ENCODE measurements around the gene N4BP2L2.

GRCh38 chr13:32504876-32505275 is 33.7 kb downstream of the N4BP2L2 start:
- TF ChIP-seq PAX8 (CRISPR knock-in tag; IDR thresholded peaks at IDR 0.05; ENCODE audit: borderline replicate concordance): no peak
- TF ChIP-seq ZSCAN5A (CRISPR knock-in tag; IDR thresholded peaks at IDR 0.05; ENCODE audit: borderline replicate concordance): no peak
- TF ChIP-seq, protein P1, sequence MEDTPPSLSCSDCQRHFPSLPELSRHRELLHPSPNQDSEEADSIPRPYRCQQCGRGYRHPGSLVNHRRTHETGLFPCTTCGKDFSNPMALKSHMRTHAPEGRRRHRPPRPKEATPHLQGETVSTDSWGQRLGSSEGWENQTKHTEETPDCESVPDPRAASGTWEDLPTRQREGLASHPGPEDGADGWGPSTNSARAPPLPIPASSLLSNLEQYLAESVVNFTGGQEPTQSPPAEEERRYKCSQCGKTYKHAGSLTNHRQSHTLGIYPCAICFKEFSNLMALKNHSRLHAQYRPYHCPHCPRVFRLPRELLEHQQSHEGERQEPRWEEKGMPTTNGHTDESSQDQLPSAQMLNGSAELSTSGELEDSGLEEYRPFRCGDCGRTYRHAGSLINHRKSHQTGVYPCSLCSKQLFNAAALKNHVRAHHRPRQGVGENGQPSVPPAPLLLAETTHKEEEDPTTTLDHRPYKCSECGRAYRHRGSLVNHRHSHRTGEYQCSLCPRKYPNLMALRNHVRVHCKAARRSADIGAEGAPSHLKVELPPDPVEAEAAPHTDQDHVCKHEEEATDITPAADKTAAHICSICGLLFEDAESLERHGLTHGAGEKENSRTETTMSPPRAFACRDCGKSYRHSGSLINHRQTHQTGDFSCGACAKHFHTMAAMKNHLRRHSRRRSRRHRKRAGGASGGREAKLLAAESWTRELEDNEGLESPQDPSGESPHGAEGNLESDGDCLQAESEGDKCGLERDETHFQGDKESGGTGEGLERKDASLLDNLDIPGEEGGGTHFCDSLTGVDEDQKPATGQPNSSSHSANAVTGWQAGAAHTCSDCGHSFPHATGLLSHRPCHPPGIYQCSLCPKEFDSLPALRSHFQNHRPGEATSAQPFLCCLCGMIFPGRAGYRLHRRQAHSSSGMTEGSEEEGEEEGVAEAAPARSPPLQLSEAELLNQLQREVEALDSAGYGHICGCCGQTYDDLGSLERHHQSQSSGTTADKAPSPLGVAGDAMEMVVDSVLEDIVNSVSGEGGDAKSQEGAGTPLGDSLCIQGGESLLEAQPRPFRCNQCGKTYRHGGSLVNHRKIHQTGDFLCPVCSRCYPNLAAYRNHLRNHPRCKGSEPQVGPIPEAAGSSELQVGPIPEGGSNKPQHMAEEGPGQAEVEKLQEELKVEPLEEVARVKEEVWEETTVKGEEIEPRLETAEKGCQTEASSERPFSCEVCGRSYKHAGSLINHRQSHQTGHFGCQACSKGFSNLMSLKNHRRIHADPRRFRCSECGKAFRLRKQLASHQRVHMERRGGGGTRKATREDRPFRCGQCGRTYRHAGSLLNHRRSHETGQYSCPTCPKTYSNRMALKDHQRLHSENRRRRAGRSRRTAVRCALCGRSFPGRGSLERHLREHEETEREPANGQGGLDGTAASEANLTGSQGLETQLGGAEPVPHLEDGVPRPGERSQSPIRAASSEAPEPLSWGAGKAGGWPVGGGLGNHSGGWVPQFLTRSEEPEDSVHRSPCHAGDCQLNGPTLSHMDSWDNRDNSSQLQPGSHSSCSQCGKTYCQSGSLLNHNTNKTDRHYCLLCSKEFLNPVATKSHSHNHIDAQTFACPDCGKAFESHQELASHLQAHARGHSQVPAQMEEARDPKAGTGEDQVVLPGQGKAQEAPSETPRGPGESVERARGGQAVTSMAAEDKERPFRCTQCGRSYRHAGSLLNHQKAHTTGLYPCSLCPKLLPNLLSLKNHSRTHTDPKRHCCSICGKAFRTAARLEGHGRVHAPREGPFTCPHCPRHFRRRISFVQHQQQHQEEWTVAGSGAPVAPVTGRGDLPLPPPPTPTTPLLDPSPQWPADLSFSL (CRISPR knock-in tag; IDR thresholded peaks at IDR 0.05): no peak
- no peak for TF ChIP-seq ESRRA (CRISPR knock-in tag; IDR thresholded peaks at IDR 0.05; ENCODE audit: low read depth)
- no peak for TF ChIP-seq POLR2AphosphoS5 (IDR thresholded peaks at IDR 0.05; ENCODE audit: low read depth, low read length)
- no peak for TF ChIP-seq EHMT2 (IDR thresholded peaks at IDR 0.05; ENCODE audit: borderline replicate concordance, low read depth, low read length)
- TF ChIP-seq KAT7 (CRISPR knock-in tag; IDR thresholded peaks at IDR 0.05; ENCODE audit: borderline replicate concordance): no peak
- no peak for TF ChIP-seq EZH2 (conservative IDR thresholded peaks at IDR 0.05; ENCODE audit: low read depth, low read length)
- no peak for TF ChIP-seq NAIF1 (CRISPR knock-in tag; IDR thresholded peaks at IDR 0.05; ENCODE audit: borderline replicate concordance)
